ENCODE data around the gene YDJC. TPM values are rescaled to one million over a fixed set of nuclear protein-coding genes. Genes with fewer than 3 reads are reported as not detected.
"Not testable (repeated sequence)": the region's sequence is repeated elsewhere in the genome, so short reads cannot be mapped to it uniquely, and the experiment has no call there.

YDJC gene
- total and polyA plus RNA-seq, 2 of the 4 experiments (the other 2 are of a cell fraction), result 8.1 to 23.6 TPM

- H3K23ac ChIP-seq (ENCODE audit: low read depth, low read length); H4K5ac ChIP-seq (ENCODE audit: low read depth, low read length); H3K9ac ChIP-seq (ENCODE audit: low read depth, low read length); H3K4me1 ChIP-seq (ENCODE audit: control insufficient read depth, insufficient read depth, low read length); H2BK120ac ChIP-seq (ENCODE audit: low read depth, low read length); H2BK20ac ChIP-seq (ENCODE audit: low read depth, low read length); dilution Hi-C loops (cut with HindIII; ENCODE audit: low sequenced_read_pairs, unreplicated experiment); H3K56ac ChIP-seq (ENCODE audit: extremely low read depth, insufficient read depth, low read length); H3K27ac ChIP-seq (ENCODE audit: insufficient read depth, low read length); H4K91ac ChIP-seq (ENCODE audit: insufficient read depth, low read depth, low read length); H2BK5ac ChIP-seq (ENCODE audit: low read depth, low read length, poor library complexity, severe bottlenecking); H3K4me2 ChIP-seq (ENCODE audit: low read depth, low read length); H3K4ac ChIP-seq (ENCODE audit: low read depth, low read length); intact Hi-C loops (cut with micrococcal nuclease); H3K9me3 ChIP-seq (ENCODE audit: control insufficient read depth, insufficient read depth, low read length); H3K14ac ChIP-seq (replicated peaks; ENCODE audit: low read depth, low read length); in situ Hi-C loops (cut with MboI; ENCODE audit: low sequenced_read_pairs); H4K8ac ChIP-seq (ENCODE audit: low read depth in 2 of 2, low read length in 2 of 2); DNase-seq; H2AK5ac ChIP-seq (ENCODE audit: low read depth, low read length); H2BK15ac ChIP-seq (ENCODE audit: low read depth, low read length); POLR2A ChIA-PET (ENCODE audit: unreplicated experiment); H3K4me3 ChIP-seq (ENCODE audit: insufficient read depth, low read depth, low read length); H3K18ac ChIP-seq (ENCODE audit: low read depth, low read length); H2AK9ac ChIP-seq (replicated peaks; ENCODE audit: low read depth, low read length, poor library complexity); ATAC-seq (ENCODE audit: low read depth); BruUV-seq (replicated peaks); H3K27me3 ChIP-seq (ENCODE audit: control insufficient read depth, insufficient read depth, low read length); CTCF ChIA-PET; H2AFZ ChIP-seq (replicated peaks; ENCODE audit: low read length, poor library complexity): not testable (repeated sequence)
- WGBS, 2 experiments (ENCODE audit: extremely low coverage in 2 of 2, insufficient read length in 1 of 2), result 88% methylated on average over 5 of the region's 11 CpGs; no CpG with 5 or more reads in 1 of the 2 experiments
- peaks cover 31% of the 10 kb centered on the region for H3K9me1 ChIP-seq (ENCODE audit: insufficient read depth, low read length)
- H4K20me1 ChIP-seq (ENCODE audit: insufficient read depth, low read length), result peaks cover 95% of the 10 kb centered on the region
- peaks cover 42 to 90% of the 10 kb centered on the region in 2 experiments for H3K79me1 ChIP-seq (ENCODE audit: low read depth in 1 of 2, low read length in 2 of 2)
- H3K36me3 ChIP-seq (ENCODE audit: control insufficient read depth, insufficient read depth, low read length), result peaks cover 26% of the 10 kb centered on the region
Observed at GRCh38 chr22:21609556-21610157, 20.2 kb downstream of the YDJC start.

Data from IMR-90 (cell line).